ENCODE measurements around the gene MKI67.
A peak's percentile ranks its signal among the peaks of the same experiment; 100 is the strongest.
"Not testable (repeated sequence)": the region's sequence is repeated elsewhere in the genome, so short reads cannot be mapped to it uniquely, and the experiment has no call there.

The MKI67 gene, protein sequence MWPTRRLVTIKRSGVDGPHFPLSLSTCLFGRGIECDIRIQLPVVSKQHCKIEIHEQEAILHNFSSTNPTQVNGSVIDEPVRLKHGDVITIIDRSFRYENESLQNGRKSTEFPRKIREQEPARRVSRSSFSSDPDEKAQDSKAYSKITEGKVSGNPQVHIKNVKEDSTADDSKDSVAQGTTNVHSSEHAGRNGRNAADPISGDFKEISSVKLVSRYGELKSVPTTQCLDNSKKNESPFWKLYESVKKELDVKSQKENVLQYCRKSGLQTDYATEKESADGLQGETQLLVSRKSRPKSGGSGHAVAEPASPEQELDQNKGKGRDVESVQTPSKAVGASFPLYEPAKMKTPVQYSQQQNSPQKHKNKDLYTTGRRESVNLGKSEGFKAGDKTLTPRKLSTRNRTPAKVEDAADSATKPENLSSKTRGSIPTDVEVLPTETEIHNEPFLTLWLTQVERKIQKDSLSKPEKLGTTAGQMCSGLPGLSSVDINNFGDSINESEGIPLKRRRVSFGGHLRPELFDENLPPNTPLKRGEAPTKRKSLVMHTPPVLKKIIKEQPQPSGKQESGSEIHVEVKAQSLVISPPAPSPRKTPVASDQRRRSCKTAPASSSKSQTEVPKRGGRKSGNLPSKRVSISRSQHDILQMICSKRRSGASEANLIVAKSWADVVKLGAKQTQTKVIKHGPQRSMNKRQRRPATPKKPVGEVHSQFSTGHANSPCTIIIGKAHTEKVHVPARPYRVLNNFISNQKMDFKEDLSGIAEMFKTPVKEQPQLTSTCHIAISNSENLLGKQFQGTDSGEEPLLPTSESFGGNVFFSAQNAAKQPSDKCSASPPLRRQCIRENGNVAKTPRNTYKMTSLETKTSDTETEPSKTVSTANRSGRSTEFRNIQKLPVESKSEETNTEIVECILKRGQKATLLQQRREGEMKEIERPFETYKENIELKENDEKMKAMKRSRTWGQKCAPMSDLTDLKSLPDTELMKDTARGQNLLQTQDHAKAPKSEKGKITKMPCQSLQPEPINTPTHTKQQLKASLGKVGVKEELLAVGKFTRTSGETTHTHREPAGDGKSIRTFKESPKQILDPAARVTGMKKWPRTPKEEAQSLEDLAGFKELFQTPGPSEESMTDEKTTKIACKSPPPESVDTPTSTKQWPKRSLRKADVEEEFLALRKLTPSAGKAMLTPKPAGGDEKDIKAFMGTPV (N-terminal part only)

DNA sequence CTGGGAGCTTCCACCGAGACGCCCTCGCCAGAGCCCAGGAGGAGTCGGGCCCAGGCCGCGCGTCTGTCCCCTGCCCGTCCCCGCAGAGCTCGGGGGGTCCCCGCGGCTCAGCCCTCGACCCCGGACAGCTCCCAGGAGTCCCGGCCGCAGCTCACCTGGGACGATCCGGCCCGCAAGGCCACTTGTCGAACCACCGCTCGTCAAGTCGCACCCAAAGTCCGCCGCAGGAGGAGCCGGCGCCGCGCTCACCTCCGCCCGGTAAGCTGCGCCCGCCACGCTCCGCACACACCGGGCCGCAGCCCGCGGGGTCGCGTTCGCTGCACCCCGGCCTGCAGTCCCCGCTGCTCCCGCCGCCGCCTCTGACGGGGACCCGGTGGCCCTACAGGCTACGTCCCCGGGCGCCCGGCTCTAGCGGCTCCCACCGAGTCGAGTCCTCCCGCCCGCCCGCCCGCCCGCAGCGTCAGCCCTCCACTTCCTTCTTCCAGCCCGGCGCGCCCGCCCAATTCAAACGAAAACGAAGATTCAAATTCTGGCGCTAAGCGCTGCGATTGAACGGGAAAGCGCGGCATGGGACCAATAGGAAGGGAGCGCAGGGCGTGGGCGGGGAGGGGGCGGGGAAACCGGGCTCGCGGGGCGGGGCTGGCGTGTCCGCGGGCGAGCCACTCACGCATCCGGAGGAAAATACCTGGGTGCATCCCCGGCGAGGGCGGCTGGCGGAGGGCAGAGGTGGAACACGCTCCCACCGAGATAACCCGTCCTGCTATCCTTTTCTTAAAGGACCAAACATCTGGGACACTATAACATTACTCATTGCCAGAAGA, at the start of gene MKI67:
Gene MKI67 (minus strand): TSS at position 480 of the 821 bp plus-strand sequence. CDS start 756 bp downstream, outside the sequence.
- DNase-seq (ENCODE audit: low spot score): peak; percentile 91

DNA sequence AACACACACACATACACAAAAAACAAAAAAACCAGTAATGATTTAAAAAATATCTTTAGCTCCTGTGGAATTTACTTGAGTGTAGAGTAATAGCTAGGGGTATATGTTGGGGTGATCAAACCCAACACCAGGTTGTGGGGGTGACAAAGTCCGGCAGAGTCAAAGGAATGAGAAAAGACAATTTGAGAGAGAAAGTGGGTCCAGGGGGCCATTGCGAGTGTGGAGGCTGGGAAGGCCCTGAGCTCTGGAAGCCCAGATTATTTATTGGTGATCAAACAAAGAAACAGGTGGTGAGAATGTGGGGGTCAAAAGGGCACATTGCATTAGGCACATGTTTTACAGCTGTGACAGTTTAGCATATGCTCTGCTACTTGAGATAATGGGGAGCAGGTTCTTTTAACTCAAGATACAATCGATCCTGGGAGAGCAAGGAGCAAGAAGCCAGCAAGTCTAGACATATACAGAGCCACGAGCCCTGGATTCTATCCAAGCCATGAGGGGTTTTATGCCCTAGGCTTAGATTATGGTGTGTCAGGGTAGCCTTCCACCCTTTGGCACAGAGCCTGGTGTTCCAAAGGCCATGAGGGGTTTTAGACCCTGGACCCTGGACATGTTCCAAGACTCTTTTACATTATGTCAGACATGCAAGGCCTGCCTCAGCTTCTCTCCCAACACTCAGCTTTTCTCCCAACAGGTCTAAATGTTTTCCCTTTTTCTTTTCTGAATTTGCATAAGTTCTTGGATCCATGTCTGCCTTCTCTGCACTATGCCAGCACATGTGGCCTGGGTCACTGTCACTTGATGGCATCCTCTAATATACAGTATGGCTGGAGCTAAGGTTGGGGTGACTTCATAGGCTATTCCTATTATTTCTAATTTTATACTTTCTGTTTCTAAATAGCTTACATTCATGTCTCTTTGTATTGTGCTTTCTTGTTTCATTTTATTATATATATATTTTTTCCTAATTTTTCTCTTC, 48.6 kb upstream of the MKI67 start:
- no peak for DNase-seq (ENCODE audit: low spot score)

GRCh38 chr10:128173386-128173785, 47.2 kb upstream of the MKI67 start:
- no peak for DNase-seq (ENCODE audit: low spot score)

- DNase-seq (ENCODE audit: low spot score): no peak
Observed at GRCh38 chr10:128172756-128173155, 46.5 kb upstream of the MKI67 start.

DNA sequence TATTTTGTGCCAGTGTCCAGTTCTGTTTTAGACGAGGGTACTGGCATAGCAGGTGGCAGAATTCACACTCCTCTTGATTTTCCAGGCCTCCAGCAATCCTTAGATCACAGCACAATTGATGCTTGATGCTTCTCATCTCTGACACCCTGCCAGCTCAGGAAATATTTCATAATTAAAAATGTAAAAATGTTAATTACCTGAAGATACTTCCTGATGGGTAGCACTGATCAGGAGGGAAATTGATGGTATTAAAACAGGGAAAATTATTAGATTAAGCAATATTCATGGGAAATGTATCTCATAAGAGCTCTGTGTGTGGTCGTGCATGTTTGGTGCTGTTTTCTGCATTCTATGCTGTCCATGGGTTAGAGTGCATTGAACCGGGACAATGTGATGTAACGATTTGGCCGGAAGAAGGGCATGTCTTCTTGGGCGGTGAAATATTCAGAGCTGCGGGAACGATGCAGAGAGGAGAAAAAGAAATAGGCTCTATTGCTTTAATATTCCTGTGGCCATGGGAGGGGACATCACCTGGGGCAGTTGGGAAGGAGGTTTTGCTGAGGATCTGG, 43.7 kb upstream of the MKI67 start:
- no peak for DNase-seq (ENCODE audit: low spot score)

- no peak for DNase-seq (ENCODE audit: low spot score)
Observed at GRCh38 chr10:128167926-128168520, 41.8 kb upstream of the MKI67 start.

DNA sequence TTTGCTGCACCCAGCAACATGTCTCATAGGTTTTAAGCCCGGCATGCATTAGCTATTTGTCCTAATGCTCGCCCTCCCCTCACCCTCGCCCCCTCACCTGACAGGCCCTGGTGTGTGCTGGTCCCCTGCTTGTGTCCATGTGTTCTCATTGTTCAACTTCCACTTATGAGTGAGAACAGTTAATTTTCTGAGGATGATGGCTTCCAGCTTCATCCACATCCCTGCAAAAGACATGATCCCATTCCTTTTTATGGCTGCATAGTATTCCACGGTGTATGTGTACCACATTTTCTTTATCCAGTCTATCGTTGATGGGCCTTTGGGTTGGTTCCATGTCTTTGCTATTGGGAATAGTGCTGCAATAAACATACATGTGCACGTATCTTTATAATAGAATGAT, 40.9 kb upstream of the MKI67 start:
- DNase-seq (ENCODE audit: low spot score): not testable (repeated sequence)

GRCh38 chr10:128166151-128166550, 39.9 kb upstream of the MKI67 start:
- DNase-seq (ENCODE audit: low spot score): no peak

GRCh38 chr10:128165536-128165935, 39.3 kb upstream of the MKI67 start:
- no peak for DNase-seq (ENCODE audit: low spot score)

DNA sequence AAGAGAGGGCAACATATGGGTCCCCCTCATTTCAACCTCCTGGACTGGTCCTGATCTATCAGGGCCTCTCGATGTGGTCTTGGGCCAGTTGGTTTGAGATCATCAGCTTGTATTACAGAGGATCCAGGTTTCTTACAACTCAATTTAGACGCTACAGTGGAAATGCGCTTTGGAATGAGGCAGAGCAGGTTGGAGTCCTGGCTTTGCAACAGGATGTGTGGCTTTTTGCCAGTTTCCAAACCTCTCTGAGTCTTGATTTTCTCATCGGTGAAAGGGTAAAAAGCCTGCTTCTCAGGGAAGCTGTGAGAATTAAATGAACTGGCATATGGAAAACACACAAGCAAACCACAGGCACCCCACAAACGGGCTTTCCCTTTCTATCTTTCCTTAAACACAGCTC, 37.5 kb upstream of the MKI67 start:
- DNase-seq (ENCODE audit: low spot score): no peak

DNA sequence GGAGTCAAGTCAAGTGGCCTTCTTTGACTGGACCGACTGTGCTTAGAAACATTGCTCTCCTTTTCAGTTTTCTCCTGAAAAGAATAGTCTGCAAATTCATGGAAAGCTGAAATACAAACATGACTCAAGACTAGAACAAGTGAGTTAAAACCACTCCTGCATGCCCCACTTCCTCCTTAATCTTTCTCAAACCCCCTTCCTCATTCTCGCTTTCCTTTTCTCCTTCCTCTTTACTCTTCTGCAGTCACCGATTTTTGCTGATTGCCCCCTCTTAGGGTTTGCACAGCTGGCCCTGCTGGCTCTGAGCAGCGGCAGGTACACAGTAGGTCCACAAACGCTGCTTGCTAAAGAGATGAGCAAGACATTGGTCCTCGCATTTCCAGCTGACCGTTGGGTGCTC, 34.8 kb upstream of the MKI67 start:
- no peak for DNase-seq (ENCODE audit: low spot score)

DNA sequence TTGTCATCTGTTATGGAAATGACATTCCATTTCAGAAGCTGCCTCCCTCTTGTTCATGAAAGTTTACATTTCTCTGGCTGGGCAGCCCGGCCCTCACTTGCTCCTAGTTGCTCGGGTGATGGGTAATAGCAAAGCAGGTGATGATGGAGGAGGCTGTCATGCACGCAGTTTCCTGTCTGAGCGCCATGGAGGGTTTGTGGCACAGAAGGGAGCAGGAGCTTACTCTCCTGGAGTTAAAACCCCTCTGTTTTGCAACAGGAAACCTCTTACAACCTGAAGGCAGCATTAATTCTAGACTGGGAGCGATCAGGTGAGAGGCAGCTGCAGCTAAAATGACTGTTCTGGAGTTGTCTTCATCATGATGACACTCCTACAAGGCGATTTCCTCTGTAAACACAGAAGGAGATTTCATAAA, 34.1 kb upstream of the MKI67 start:
- no peak for DNase-seq (ENCODE audit: low spot score)

GRCh38 chr10:128158021-128158795, 32.0 kb upstream of the MKI67 start:
- no peak for DNase-seq (ENCODE audit: low spot score)

DNA sequence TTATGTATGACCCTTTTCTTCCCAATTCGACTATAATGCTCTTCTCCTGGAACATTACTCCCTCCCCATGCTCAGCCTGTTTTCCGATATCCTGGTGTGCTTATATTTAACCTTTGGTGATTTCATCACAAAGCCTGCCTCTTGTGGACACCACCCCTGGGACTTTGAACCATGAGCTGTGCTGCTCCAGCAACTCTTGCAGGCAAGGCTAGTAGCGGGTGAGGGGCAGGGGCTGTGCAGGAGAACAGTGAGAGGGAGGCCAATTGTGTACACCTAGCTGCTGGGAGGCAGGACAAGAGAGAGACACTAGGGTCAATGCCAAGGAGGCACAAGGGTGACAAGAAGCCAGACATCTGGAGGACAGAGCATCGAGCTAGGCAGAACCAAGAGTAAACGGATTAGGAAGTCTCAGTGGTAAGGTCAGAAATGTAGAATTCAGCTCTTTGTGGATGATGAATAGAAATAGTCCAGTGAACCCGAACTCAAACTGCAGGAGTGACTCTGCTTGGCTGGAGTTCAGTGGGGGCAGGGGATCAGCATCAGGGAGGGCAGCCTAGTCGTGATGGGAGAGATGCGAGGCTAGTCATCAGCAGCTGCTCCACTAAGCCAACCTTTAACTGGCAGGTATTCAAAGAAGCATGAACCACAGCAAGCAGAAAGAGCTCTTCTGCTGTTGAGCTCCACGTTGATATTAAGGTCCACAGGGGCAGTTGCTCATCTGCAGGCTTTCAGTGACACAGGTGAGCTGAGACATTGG, 31.0 kb upstream of the MKI67 start:
- DNase-seq (ENCODE audit: low spot score): peak; percentile 37

DNA sequence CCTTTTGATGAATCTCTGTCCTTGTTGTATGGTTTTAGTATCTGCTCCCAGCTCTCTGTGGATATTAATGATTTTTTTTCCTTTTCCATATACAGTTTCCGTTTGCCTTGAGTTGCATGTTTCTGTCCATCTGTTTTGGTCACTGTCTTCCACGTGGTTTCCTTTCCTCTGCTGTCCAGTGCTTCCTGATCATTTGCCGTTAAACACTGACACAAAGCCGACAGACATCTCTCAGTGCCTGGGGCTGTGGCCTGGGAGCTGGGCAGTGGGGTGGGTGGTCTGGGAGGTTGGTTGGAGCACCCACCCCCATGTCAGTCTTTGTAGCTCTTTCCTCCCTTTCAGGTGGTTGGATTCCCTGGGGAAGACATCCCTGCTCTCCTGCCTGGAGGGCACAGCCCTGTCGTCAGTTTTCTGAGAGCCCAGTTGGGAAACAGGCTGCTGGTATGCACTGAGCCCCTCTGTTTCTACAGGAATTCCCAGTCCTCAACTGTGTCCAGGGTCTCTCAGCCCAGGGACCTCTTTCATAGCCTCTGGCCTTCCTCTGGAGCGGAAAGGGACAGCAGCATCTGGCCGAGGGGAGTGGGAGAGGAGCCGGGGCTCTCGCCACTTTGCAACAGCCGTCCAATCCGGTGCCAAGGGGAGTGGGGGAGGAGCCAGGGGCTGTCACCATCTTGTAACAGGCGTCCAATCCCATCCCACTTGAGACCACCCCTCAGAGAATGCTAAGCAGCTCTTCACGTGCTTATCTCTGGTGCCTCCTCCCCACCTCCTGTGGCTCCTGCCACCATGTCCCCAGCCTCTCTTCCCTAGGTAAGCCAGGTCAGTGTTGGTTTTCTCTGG, 26.7 kb upstream of the MKI67 start:
- no peak for DNase-seq (ENCODE audit: low spot score)

DNA sequence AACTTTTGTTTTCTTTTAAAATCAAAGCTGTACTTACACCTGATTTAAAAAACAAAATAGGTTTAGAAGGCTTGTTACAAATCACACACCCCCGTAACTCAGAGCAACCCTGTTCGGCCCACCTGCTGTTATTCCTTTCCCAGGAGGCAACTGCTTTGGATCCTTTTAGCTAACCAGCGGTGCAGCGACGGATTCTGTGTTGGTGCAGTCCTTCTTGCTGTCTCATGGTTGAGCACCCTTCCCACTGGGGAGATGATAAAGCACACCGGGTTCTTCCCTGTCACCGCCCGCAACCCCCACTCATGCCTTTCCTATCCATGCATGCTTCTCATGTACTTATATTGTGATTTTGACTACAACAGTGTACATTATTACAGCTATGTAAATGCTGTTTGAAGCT, 24.8 kb upstream of the MKI67 start:
- DNase-seq (ENCODE audit: low spot score): no peak

DNA sequence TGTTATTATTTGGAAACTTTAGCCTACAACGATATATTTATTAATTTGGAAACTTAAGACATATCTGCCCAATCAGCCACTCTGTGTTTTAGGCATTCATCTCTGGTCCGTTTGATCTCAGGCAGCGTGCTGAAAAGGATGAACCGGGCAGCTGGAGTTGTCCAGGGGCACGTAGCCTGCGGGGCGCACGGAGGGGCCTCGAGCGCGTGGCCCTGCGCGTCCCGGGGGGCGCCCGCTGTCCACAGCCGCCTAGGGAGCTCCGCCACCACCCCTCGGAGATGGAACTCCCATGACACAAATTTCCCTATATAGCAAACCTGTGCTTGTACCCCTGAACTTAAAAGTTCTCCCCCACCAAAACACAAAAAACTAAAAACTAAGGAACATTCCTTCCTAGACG, 24.3 kb upstream of the MKI67 start:
- DNase-seq (ENCODE audit: low spot score): no peak
